Cardiac fibroblast (primary cell): Measurements from ENCODE around the gene PAFAH1B1.

ENCODE experiments used
- DNase-seq, 2 donors: peaks; one replicate each; pipeline versions ENCODE4 v3.0.0 to v3.0.0-alpha.2; 2010; ENCODE audit warnings: low read depth in 2 of 2
- H3K4me3 ChIP-seq, 2 donors: replicated peaks in 1 of 2; 1 replicate in 1 of 2; 2 replicates in 1 of 2; pipeline ENCODE4 v1.5.1; 2011; ENCODE audit warnings: low read depth in 2 of 2, low read length in 2 of 2, mild to moderate bottlenecking in 2 of 2, moderate library complexity in 1 of 2
- CTCF ChIP-seq: IDR thresholded peaks from one replicate; pipeline ENCODE4 v1.5.1; 2011; ENCODE audit warnings: low read depth, mild to moderate bottlenecking, low read length, inconsistent platforms

The PAFAH1B1 gene

GRCh38 chr17:2724784-2725164 is 131.3 kb downstream of the PAFAH1B1 start:
- no peak for TF ChIP-seq CTCF
- DNase-seq: peak; percentile 29 to 41
- no peak overlapping the region for H3K4me3 ChIP-seq

- no peak overlapping the region for H3K4me3 ChIP-seq
- no peak for DNase-seq
- TF ChIP-seq CTCF: no peak
Measured at GRCh38 chr17:2730764-2731353, 137.4 kb downstream of the PAFAH1B1 start.

GRCh38 chr17:2731807-2732206 is 138.4 kb downstream of the PAFAH1B1 start:
- DNase-seq: no peak
- no peak for TF ChIP-seq CTCF
- H3K4me3 ChIP-seq: no peak overlapping the region

GRCh38 chr17:2734939-2735338 is 141.5 kb downstream of the PAFAH1B1 start:
- H3K4me3 ChIP-seq: no peak overlapping the region
- TF ChIP-seq CTCF: no peak
- no peak for DNase-seq
